H9 (cell line): Measurements from ENCODE around the gene TSNAXIP1. TPM values are rescaled to one million over a fixed set of nuclear protein-coding genes. Genes with fewer than 3 reads are reported as not detected.
A peak's percentile ranks its signal among the peaks of the same experiment; 100 is the strongest.

Source experiments
- DNase-seq: peaks from one replicate; pipeline ENCODE4 v3.0.0-alpha.2; 2017
- H2AFZ ChIP-seq: one replicate; pipeline ENCODE4 v1.6.1; 2013; ENCODE audit warnings: mild to moderate bottlenecking, low read length, control low read depth, moderate library complexity
- H2AK5ac ChIP-seq: 2 replicates; pipeline ENCODE4 v1.6.1; 2013; ENCODE audit warnings: low read length, control low read depth, mixed read lengths; ENCODE audit not compliant: insufficient read length
- H2BK120ac ChIP-seq: one replicate; pipeline ENCODE4 v1.6.1; 2013; ENCODE audit warnings: low read depth, mild to moderate bottlenecking, low read length, control low read depth, inconsistent platforms; ENCODE audit not compliant: poor library complexity, severe bottlenecking
- H2BK12ac ChIP-seq: 2 replicates; pipeline ENCODE4 v1.6.1; 2013; ENCODE audit warnings: low read length, control low read depth, mixed read lengths, low read depth; ENCODE audit not compliant: insufficient read length
- H2BK15ac ChIP-seq: 2 replicates; pipeline ENCODE4 v1.6.1; 2013; ENCODE audit warnings: low read depth, low read length, control low read depth
- H2BK20ac ChIP-seq: one replicate; pipeline ENCODE4 v1.6.1; 2013; ENCODE audit warnings: low read depth, mild to moderate bottlenecking, low read length, control low read depth, inconsistent platforms; ENCODE audit not compliant: poor library complexity, severe bottlenecking
- H2BK5ac ChIP-seq: 2 replicates; pipeline ENCODE4 v1.6.1; 2013; ENCODE audit warnings: low read length, control low read depth, mixed read lengths; ENCODE audit not compliant: insufficient read length
- H3K14ac ChIP-seq: 2 replicates; pipeline ENCODE4 v1.6.1; 2013; ENCODE audit warnings: low read length, control low read depth; ENCODE audit not compliant: insufficient read depth
- H3K18ac ChIP-seq: 2 replicates; pipeline ENCODE4 v1.6.1; 2013; ENCODE audit warnings: low read depth, mild to moderate bottlenecking, mixed read lengths, low read length, control low read depth; ENCODE audit not compliant: insufficient read length
- H3K23ac ChIP-seq: 2 replicates; pipeline ENCODE4 v1.6.1; 2013; ENCODE audit warnings: low read length, control low read depth, mixed read lengths, low read depth; ENCODE audit not compliant: insufficient read length
- H3K23me2 ChIP-seq: 2 replicates; pipeline ENCODE4 v1.6.1; 2013; ENCODE audit warnings: low read depth, mild to moderate bottlenecking, mixed read lengths, low read length, control low read depth; ENCODE audit not compliant: insufficient read length, poor library complexity, severe bottlenecking
- H3K27ac ChIP-seq: 2 replicates; pipeline ENCODE4 v1.5.1; 2013; ENCODE audit warnings: low read length, control low read depth, mixed read lengths, low read depth; ENCODE audit not compliant: insufficient read length
- H3K27me3 ChIP-seq: 2 replicates; pipeline ENCODE4 v1.6.1; 2013; ENCODE audit warnings: low read length, control low read depth, inconsistent platforms; ENCODE audit not compliant: insufficient read depth
- H3K4ac ChIP-seq: 2 replicates; pipeline ENCODE4 v1.6.1; 2013; ENCODE audit warnings: low read depth, mild to moderate bottlenecking, control low read depth, inconsistent platforms, low read length, moderate library complexity
- H3K4me1 ChIP-seq: 2 replicates; pipeline ENCODE4 v1.6.1; 2013; ENCODE audit warnings: low read length, control low read depth, inconsistent platforms; ENCODE audit not compliant: insufficient read depth
- H3K4me2 ChIP-seq: 2 replicates; pipeline ENCODE4 v1.6.1; 2013; ENCODE audit warnings: low read length, control low read depth, mixed read lengths; ENCODE audit not compliant: insufficient read length, insufficient read depth
- H3K56ac ChIP-seq: 2 replicates; pipeline ENCODE4 v1.6.1; 2013; ENCODE audit warnings: low read depth, mild to moderate bottlenecking, mixed read lengths, low read length, control low read depth; ENCODE audit not compliant: insufficient read length
- H3K79me1 ChIP-seq: 2 replicates; pipeline ENCODE4 v1.6.1; 2013; ENCODE audit warnings: low read depth, mild to moderate bottlenecking, moderate library complexity, low read length, control low read depth, inconsistent platforms; ENCODE audit not compliant: insufficient read depth, poor library complexity, severe bottlenecking
- H3K79me2 ChIP-seq: 2 replicates; pipeline ENCODE4 v1.6.1; 2013; ENCODE audit warnings: low read length, control low read depth, inconsistent platforms; ENCODE audit not compliant: insufficient read depth
- H3K9ac ChIP-seq: 2 replicates; pipeline ENCODE4 v1.6.1; 2013; ENCODE audit warnings: low read length, control low read depth, mixed read lengths; ENCODE audit not compliant: insufficient read length; ENCODE audit errors: extremely low read depth
- H3K9me3 ChIP-seq: one replicate; pipeline ENCODE4 v1.6.1; 2013; ENCODE audit warnings: low read depth, low read length, inconsistent platforms; ENCODE audit not compliant: control insufficient read depth
- H3T11ph ChIP-seq: one replicate; pipeline ENCODE4 v1.6.1; 2013; ENCODE audit warnings: mild to moderate bottlenecking, low read length, control low read depth, inconsistent platforms
- H4K20me1 ChIP-seq: one replicate; pipeline ENCODE4 v1.6.1; 2013; ENCODE audit not compliant: control insufficient read depth, insufficient read length, insufficient read depth
- H4K5ac ChIP-seq: 2 replicates; pipeline ENCODE4 v1.6.1; 2013; ENCODE audit warnings: low read depth, mild to moderate bottlenecking, mixed read lengths, low read length, control low read depth; ENCODE audit not compliant: insufficient read length
- H4K8ac ChIP-seq: replicated peaks from 2 replicates; pipeline ENCODE4 v1.6.1; 2013; ENCODE audit warnings: low read length, control low read depth, mixed read lengths, low read depth; ENCODE audit not compliant: insufficient read length
- H4K91ac ChIP-seq: 2 replicates; pipeline ENCODE4 v1.6.1; 2013; ENCODE audit warnings: low read depth, mild to moderate bottlenecking, moderate library complexity, mixed read lengths, low read length, control low read depth; ENCODE audit not compliant: insufficient read length
- H3K27ac Mint-ChIP-seq, 3 experiments: 2 replicates in 2 of 3; 3 replicates in 1 of 3; pipeline ENCODE4 v1.8.0; 2020 to 2021; ENCODE audit warnings: mixed read lengths in 3 of 3, mild to moderate bottlenecking in 1 of 3, moderate library complexity in 1 of 3
- H3K27me3 Mint-ChIP-seq: 2 replicates; pipeline ENCODE4 v1.8.0; 2021; ENCODE audit warnings: low read depth, mild to moderate bottlenecking, moderate library complexity, mixed read lengths
- H3K36me3 Mint-ChIP-seq, 3 experiments: 2 replicates in 2 of 3; 3 replicates in 1 of 3; pipeline ENCODE4 v1.8.0; 2020 to 2021; ENCODE audit warnings: low read depth in 3 of 3, mixed read lengths in 3 of 3; ENCODE audit not compliant: insufficient read depth in 1 of 3
- H3K4me1 Mint-ChIP-seq, 2 experiments: 2 replicates each; pipeline ENCODE4 v1.8.0; 2020; ENCODE audit warnings: mixed read lengths in 2 of 2
- H3K4me3 Mint-ChIP-seq, 2 experiments: 2 replicates in 1 of 2; 3 replicates in 1 of 2; pipeline ENCODE4 v1.8.0; 2020 to 2021; ENCODE audit warnings: mild to moderate bottlenecking in 2 of 2, mixed read lengths in 2 of 2, moderate library complexity in 1 of 2
- H3K9me3 Mint-ChIP-seq, 2 experiments: 2 replicates in 1 of 2; 3 replicates in 1 of 2; pipeline ENCODE4 v1.8.0; 2020; ENCODE audit warnings: mild to moderate bottlenecking in 2 of 2, mixed read lengths in 2 of 2, moderate library complexity in 1 of 2
- CTCF ChIP-seq: fragments of 200-600 bp; sonication (generic); conservative IDR thresholded peaks from 3 replicates; pipeline ENCODE4 v1.8.0; 2021; ENCODE audit warnings: antibody characterized with exemption, mild to moderate bottlenecking
- WGBS: extraction: QIAGEN DNeasy Blood & Tissue Kit; methylation state at CpG from one replicate; pipeline ENCODE4 v1.1.7; 2013; ENCODE audit warnings: missing lambda C conversion rate, low lambda C conversion rate, mixed read lengths; ENCODE audit not compliant: insufficient read length; ENCODE audit errors: extremely low coverage; 5-methylcytosine and 5-hydroxymethylcytosine counted together
- total RNA-seq: library from RNA; stranded (reverse); gene quantifications from 2 replicates; pipeline ENCODE4 v1.2.1, GENCODE V29; 2021

TSNAXIP1 gene
- total RNA-seq, 1 experiment from 2014 or later, result 1.3 TPM

DNA sequence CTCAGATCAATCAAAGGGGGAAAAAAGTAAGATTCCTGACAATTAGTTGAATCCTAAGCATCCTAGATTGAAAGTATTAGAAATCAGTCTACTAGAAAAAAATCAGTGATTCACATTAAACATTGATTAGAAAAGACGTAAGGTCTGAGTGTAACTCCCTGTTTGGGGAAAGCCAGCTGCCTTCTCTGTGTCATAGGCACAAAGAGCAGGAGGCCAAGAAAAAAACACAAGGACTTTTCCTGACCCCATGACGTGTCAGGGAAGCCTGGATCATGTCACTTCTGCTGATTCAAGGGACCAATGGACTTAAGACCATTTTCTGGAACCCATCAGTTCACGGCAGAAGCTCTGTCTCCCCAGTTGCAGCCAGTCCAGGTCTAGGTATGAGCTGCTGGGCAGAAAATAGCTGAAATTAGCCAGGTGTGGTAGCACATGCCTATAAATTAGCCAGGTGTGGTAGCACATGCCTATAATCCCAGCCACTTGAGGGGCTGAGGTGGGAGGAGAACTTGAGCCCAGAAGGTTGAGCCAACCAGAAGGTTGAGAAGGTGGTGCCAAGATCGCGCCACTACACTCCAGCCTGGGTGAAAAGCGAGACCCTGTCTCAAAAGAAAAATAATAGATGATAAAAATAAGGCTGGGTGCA is 36.2 kb upstream of the TSNAXIP1 start:
- Histone ChIP-seq H3K14ac (no peak overlapping the region), H2AK5ac (no peak overlapping the region), H3K79me2 (0 out of 2 replicates have a peak, but pooled peaks cover 2% of the 10 kb centered on the region), H4K5ac (no peak overlapping the region), H3K4ac (no peak overlapping the region), H3K79me1 (no peaks in the 10 kb centered on the region), H3K56ac (no peak overlapping the region), H3K18ac (no peak overlapping the region), H2BK20ac (no peak overlapping the region), H3K4me2 (no peak overlapping the region), H2BK120ac (no peak overlapping the region), H3K23ac (no peak overlapping the region), H3K9ac (no peak overlapping the region), H2AFZ (no peak overlapping the region), H4K20me1 (no peaks in the 10 kb centered on the region), H3K4me1 (no peaks in the 10 kb centered on the region), H2BK12ac (no peak overlapping the region), H3K27me3 (no peaks in the 10 kb centered on the region), H2BK5ac (no peak overlapping the region), H3K23me2 (no peaks in the 10 kb centered on the region), H3K27ac (no peak overlapping the region), H3K9me3 (no peaks in the 10 kb centered on the region), H4K8ac (no peak overlapping the region), H2BK15ac (no peak overlapping the region), H3T11ph (no peak overlapping the region), H4K91ac (no peak overlapping the region)
- peaks cover 1 to 2% of the 10 kb centered on the region in 2 experiments; a peak in 3 of 5 replicates for H3K9me3 Mint-ChIP-seq
- H3K4me3 Mint-ChIP-seq, result no peak overlapping the region
- H3K27ac Mint-ChIP-seq, result peak overlapping the region in 1 of 3 experiments; percentile 75; a peak in 1 of 7 replicates
- DNase-seq, result no peak
- no peak for TF ChIP-seq CTCF
- H3K36me3 Mint-ChIP-seq, result peaks cover 6 to 25% (median 13%) of the 10 kb centered on the region in 3 experiments
- no CpG with 5 or more reads among the region's 6 CpGs for WGBS
- peaks cover 1% of the 10 kb centered on the region; the same call in 1 of the 2 replicates for H3K27me3 Mint-ChIP-seq
- H3K4me1 Mint-ChIP-seq, result 0 out of 4 replicates have a peak, but pooled peaks cover 0 to 3% of the 10 kb centered on the region in 2 experiments
